ENCODE results near the gene KLHL35. TPM values are rescaled to one million over a fixed set of nuclear protein-coding genes. Genes with fewer than 3 reads are reported as not detected.

Gene KLHL35
- total and polyA plus RNA-seq, 2 experiments from 2014 or later, result 2.2 to 3.4 TPM

DNA sequence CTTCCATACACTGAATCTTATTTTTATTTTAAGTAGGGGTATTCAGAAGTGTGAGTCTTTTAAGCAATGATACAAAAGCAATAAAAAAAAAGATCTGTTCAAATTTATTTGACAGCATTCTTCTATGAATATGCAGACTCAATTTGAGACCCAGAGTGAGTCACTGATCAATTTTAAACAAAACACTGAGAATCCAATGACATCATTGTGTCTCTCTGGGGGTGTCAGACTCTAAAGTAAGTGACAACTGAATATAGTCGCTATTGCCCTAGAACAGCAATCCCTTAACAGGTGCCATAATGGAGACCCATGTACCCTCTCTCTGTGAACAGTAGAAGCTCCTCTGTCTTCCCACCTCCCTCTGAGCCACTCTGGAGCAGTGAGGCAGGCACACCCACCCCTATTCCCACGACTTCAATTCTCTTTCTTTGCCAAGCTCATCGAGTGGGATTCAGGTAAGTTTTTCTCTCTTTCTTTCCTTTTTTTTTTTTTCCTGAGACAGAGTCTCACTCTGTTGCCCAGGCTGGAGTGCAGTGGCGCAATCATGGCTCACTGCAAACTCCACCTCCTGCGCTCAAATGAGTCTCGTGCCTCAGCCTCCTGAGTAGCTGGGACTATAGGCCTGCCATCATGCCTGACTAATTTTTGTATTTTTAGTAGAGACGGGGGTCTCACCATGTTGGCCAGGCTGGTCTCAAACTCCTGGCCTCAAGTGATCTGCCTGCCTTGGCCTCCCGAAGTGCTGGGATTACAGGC lies 38.7 kb downstream of the KLHL35 start:
- DNase-seq (ENCODE audit: low read depth in 1 of 2, low spot score in 1 of 2), result no peak
- no peak for TF ChIP-seq CTCF (IDR thresholded peaks at IDR 0.05; ENCODE audit: low read depth, low read length)
- no peaks in the 10 kb centered on the region for H3K4me1 ChIP-seq (ENCODE audit: low read depth)

GRCh38 chr11:75389925-75390324 lies 43.1 kb downstream of the KLHL35 start:
- no peak overlapping the region for H3K4me3 ChIP-seq
- TF ChIP-seq CTCF (IDR thresholded peaks at IDR 0.05; ENCODE audit: low read depth, low read length), result no peak
- H3K4me1 ChIP-seq (ENCODE audit: low read depth), result peaks cover 3% of the 10 kb centered on the region
- DNase-seq (ENCODE audit: low read depth in 1 of 2, low spot score in 1 of 2), result no peak
- no peaks in the 10 kb centered on the region for H3K36me3 ChIP-seq
- no peak overlapping the region for H3K27ac ChIP-seq
- no peaks in the 10 kb centered on the region for H3K9me3 ChIP-seq (ENCODE audit: low read depth)
- no peaks in the 10 kb centered on the region for H3K27me3 ChIP-seq

More for the DNA sequence above, 38.7 kb downstream of the KLHL35 start:
- H3K4me3 ChIP-seq, result no peak overlapping the region
- no peak overlapping the region for H3K27ac ChIP-seq
- no peaks in the 10 kb centered on the region for H3K27me3 ChIP-seq
- H3K36me3 ChIP-seq, result no peaks in the 10 kb centered on the region
- no peaks in the 10 kb centered on the region for H3K9me3 ChIP-seq (ENCODE audit: low read depth)

- H3K27me3 ChIP-seq, result no peaks in the 10 kb centered on the region
- no peak overlapping the region for H3K27ac ChIP-seq
- no peak for DNase-seq (ENCODE audit: low read depth in 1 of 2, low spot score in 1 of 2)
- H3K36me3 ChIP-seq, result no peaks in the 10 kb centered on the region
- no peak for TF ChIP-seq CTCF (IDR thresholded peaks at IDR 0.05; ENCODE audit: low read depth, low read length)
- H3K4me1 ChIP-seq (ENCODE audit: low read depth), result peaks cover 3% of the 10 kb centered on the region
- no peaks in the 10 kb centered on the region for H3K9me3 ChIP-seq (ENCODE audit: low read depth)
- H3K4me3 ChIP-seq, result no peak overlapping the region
These were observed 43.8 kb downstream of the KLHL35 start for GRCh38 chr11:75389276-75389605.

DNA sequence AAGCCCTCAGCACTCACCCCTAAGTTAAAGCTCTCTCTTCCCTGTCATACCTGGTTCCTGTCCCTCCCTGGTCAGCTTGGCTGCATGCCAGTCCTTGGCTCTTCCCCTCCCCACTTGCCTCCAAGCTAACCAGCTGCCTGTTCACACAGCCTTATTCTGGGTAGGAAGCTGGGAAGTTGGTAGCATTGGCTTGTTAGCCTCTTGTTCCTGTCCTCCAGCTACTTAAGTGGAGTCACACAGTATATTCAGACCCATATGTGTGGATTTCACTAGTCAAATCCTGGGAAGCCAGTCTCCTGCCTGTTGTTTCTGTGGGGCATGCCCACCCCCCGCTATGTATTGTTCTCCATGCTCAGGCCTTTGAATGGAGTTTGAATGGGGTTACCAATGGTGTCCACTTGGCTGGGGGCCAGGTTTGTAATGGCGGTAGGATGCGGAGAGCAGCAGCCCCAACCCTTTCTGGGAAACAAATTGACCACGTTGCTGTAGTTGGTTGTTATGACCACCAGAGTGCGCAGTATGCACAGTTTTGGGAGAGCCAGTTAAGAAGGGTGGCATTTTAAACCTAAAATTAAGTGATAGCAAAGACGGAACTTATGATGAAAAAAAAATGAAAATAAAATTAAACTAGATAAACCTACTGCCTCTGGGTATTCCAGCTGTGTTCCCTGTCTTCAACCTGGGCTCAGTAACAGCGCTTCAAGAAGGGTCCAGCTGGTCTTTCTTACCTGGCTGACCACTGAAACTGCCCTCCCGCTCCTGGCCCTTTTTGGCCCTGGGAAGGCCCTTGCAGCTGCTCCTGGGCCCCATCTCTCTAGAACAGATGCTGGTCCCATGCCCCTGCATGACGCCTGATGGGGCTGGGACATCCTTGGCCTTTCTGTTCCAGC lies 44.4 kb downstream of the KLHL35 start:
- no peaks in the 10 kb centered on the region for H3K9me3 ChIP-seq (ENCODE audit: low read depth)
- no peak overlapping the region for H3K27ac ChIP-seq
- H3K36me3 ChIP-seq, result no peaks in the 10 kb centered on the region
- TF ChIP-seq CTCF (IDR thresholded peaks at IDR 0.05; ENCODE audit: low read depth, low read length), result peak; percentile 78
- no peak overlapping the region for H3K4me3 ChIP-seq
- DNase-seq (ENCODE audit: low read depth in 1 of 2, low spot score in 1 of 2), result peak; percentile 83 to 87
- no peaks in the 10 kb centered on the region for H3K27me3 ChIP-seq
- H3K4me1 ChIP-seq (ENCODE audit: low read depth), result peaks cover 3% of the 10 kb centered on the region

DNA sequence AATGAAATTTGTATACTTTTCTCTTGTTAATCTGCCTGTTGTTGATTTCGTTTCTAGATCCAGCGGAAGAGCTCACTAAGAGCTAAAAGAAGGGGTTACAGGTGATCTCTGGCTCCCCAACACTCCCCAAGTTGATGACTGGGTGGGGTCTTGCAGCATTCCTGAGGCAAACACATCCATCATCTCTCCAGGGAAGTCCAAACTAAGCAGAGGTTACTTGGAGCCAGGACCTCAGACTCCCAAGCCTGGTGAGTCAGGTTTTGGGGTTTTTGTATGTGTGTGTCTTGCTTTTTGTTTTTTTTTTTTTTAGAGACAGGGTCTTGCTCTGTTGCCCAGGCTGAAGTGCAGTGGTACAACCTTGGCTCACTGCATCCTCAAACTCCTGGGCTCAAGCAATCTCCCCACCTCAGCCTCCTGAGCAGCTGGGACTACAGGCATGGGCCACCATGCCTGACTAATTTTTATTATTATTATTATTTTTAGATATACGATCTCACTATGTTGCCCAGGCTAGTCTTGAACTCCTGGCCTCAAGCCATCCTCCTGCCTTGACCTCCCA lies 45.2 kb downstream of the KLHL35 start:
- peaks cover 3% of the 10 kb centered on the region for H3K4me1 ChIP-seq (ENCODE audit: low read depth)
- no peak for TF ChIP-seq CTCF (IDR thresholded peaks at IDR 0.05; ENCODE audit: low read depth, low read length)
- H3K27ac ChIP-seq, result no peak overlapping the region
- H3K9me3 ChIP-seq (ENCODE audit: low read depth), result no peaks in the 10 kb centered on the region
- no peaks in the 10 kb centered on the region for H3K36me3 ChIP-seq
- H3K4me3 ChIP-seq, result no peak overlapping the region
- H3K27me3 ChIP-seq, result no peaks in the 10 kb centered on the region
- DNase-seq (ENCODE audit: low read depth in 1 of 2, low spot score in 1 of 2), result no peak
